Breast epithelium (tissue), 4 donors: Measurements from ENCODE around the gene CACNA1B. TPM values are rescaled to one million over a fixed set of nuclear protein-coding genes. Genes with fewer than 3 reads are reported as not detected.

ENCODE experiments used
- DNase-seq, 2 donors: peaks; one replicate each; pipeline ENCODE4 v3.0.0-alpha.2; 2019; ENCODE audit warnings: low spot score in 2 of 2
- H3K27ac ChIP-seq, 2 donors: fragments of 200-600 bp; sonication (generic) in 1 of 2; one replicate each; pipeline ENCODE4 v1.5.1; 2016 to 2019; ENCODE audit warnings: mild to moderate bottlenecking in 1 of 2
- H3K27me3 ChIP-seq, 2 donors: fragments of 200-600 bp; sonication (generic) in 1 of 2; one replicate each; pipeline versions ENCODE4 v1.5.1 to v1.6.0; 2017 to 2019; ENCODE audit warnings: control low read depth in 1 of 2, mild to moderate bottlenecking in 1 of 2
- H3K36me3 ChIP-seq: fragments of 200-600 bp; one replicate; pipeline ENCODE4 v1.5.1; 2019
- H3K4me1 ChIP-seq, 2 donors: fragments of 200-600 bp; sonication (generic); one replicate each; pipeline ENCODE4 v1.5.1; 2016 to 2019; ENCODE audit warnings: control low read depth in 1 of 2
- H3K4me3 ChIP-seq, 3 donors: fragments of 200-600 bp; sonication (generic); 1 replicate in 2 of 3; 2 replicates in 1 of 3; pipeline ENCODE4 v1.5.1; 2016 to 2019; ENCODE audit warnings: mild to moderate bottlenecking in 3 of 3, moderate library complexity in 2 of 3
- H3K9me3 ChIP-seq, 2 donors: fragments of 200-600 bp; sonication (generic) in 1 of 2; one replicate each; pipeline ENCODE4 v1.5.1; 2016 to 2019; ENCODE audit warnings: control low read depth in 1 of 2
- POLR2A ChIP-seq: fragments of 450-650 bp; IDR thresholded peaks from one replicate; pipeline ENCODE4 v1.6.1; 2016; ENCODE audit warnings: antibody characterized with exemption, mild to moderate bottlenecking, moderate library complexity
- POLR2AphosphoS5 ChIP-seq, 3 donors: sonication (generic); formaldehyde crosslinking; IDR thresholded peaks; one replicate each; pipeline ENCODE4 v1.6.1; 2017; ENCODE audit warnings: antibody characterized with exemption in 3 of 3
- intact Hi-C: fragments of 100-400 bp; cut with DNase I; formaldehyde crosslinking; loops from one replicate; pipeline ENCODE4 v1.15.1; 2023; ENCODE audit warnings: low total_unique reads
- total RNA-seq, 3 donors: library from RNA; depleted of rRNA; stranded (reverse); fragments of >200 nt; gene quantifications; one replicate each; pipeline ENCODE4 v1.1.0, GENCODE V29; 2016
- TF ChIP-seq, protein P1 (sequence below), 3 donors: fragments of 450-650 bp; IDR thresholded peaks; one replicate each; pipeline ENCODE4 v1.5.1; 2016 to 2017; ENCODE audit warnings: antibody characterized with exemption in 3 of 3, mild to moderate bottlenecking in 3 of 3, moderate library complexity in 3 of 3

The CACNA1B gene
- total RNA-seq, 3 donors from 2014 or later, result under 0.01 TPM; not detected in 2

GRCh38 chr9:137948642-137949041 lies 71.1 kb downstream of the CACNA1B start:
- TF ChIP-seq POLR2A (no peak), POLR2AphosphoS5 (IDR thresholded peaks at IDR 0.05) (no peak)
- TF ChIP-seq, protein P1, sequence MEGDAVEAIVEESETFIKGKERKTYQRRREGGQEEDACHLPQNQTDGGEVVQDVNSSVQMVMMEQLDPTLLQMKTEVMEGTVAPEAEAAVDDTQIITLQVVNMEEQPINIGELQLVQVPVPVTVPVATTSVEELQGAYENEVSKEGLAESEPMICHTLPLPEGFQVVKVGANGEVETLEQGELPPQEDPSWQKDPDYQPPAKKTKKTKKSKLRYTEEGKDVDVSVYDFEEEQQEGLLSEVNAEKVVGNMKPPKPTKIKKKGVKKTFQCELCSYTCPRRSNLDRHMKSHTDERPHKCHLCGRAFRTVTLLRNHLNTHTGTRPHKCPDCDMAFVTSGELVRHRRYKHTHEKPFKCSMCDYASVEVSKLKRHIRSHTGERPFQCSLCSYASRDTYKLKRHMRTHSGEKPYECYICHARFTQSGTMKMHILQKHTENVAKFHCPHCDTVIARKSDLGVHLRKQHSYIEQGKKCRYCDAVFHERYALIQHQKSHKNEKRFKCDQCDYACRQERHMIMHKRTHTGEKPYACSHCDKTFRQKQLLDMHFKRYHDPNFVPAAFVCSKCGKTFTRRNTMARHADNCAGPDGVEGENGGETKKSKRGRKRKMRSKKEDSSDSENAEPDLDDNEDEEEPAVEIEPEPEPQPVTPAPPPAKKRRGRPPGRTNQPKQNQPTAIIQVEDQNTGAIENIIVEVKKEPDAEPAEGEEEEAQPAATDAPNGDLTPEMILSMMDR (IDR thresholded peaks at IDR 0.05), result no peak
- Histone ChIP-seq H3K27me3 (peaks cover 0 to 10% of the 10 kb centered on the region in 2 donors), H3K27ac (no peak overlapping the region), H3K9me3 (peaks cover 4 to 33% of the 10 kb centered on the region in 2 donors), H3K4me3 (no peak overlapping the region), H3K4me1 (no peaks in the 10 kb centered on the region), H3K36me3 (no peaks in the 10 kb centered on the region)
- DNase-seq, result no peak
- intact Hi-C loops, result no loop called here

DNA sequence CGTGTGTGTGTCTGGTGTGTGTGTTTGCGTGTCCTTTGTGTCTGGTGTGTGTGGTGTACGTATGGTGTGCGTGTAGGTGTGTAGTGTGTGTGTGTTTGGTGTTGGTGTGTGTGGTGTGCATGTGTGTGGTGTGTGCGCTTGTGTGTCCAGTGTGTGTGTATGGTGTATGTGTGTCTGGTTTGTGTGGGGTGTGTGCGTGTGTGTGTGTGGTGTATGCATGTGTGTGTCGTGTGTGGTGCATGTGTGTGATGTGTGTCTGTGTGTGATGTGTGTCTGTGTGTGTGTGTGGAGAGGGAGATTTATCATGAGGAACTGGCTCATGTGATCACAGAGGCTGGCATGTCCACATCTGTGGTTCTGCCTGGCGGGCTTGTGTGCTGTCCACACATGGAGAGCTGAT lies 71.7 kb downstream of the CACNA1B start:
- no peaks in the 10 kb centered on the region for H3K4me1 ChIP-seq
- TF ChIP-seq POLR2A (no peak), POLR2AphosphoS5 (IDR thresholded peaks at IDR 0.05) (no peak)
- TF ChIP-seq, protein P1 (IDR thresholded peaks at IDR 0.05), result no peak

DNA sequence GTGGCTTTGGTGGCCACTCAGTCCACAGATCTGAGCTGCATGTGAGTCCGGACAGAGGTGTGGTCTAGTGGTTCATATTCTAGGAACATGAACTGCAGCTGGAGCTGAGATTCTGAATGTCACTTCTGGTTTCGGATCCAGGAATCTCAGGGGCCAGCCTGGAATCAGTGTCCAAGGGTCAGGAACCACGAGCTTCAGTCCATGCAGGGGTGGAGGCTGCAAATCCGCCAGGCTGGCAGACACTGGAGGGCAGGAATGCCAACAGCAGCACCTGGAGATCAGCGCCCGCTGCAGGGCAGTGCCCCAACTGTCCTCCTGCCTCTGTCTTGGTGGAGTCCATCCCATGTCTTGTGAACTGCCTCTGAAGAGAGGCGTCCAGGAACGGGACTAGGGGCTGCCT lies 73.5 kb downstream of the CACNA1B start:
- Histone ChIP-seq H3K9me3 (peaks cover 0 to 10% of the 10 kb centered on the region in 2 donors), H3K4me1 (no peaks in the 10 kb centered on the region), H3K27me3 (peaks cover 0 to 10% of the 10 kb centered on the region in 2 donors), H3K36me3 (no peaks in the 10 kb centered on the region), H3K27ac (no peak overlapping the region), H3K4me3 (no peak overlapping the region)
- no peak for TF ChIP-seq POLR2AphosphoS5 (IDR thresholded peaks at IDR 0.05)
- TF ChIP-seq, protein P1 (IDR thresholded peaks at IDR 0.05), result no peak
- no peak for TF ChIP-seq POLR2A
- intact Hi-C loops, result no loop called here
- DNase-seq, result no peak

More for the DNA sequence above, 71.7 kb downstream of the CACNA1B start:
- Histone ChIP-seq H3K9me3 (peaks cover 4 to 27% of the 10 kb centered on the region in 2 donors), H3K36me3 (no peaks in the 10 kb centered on the region), H3K4me3 (no peak overlapping the region), H3K27me3 (peaks cover 0 to 10% of the 10 kb centered on the region in 2 donors), H3K27ac (no peak overlapping the region)
- intact Hi-C loops, result no loop called here
- no peak for DNase-seq

- no peaks in the 10 kb centered on the region for H3K4me1 ChIP-seq
- intact Hi-C loops, result no loop called here
- DNase-seq, result no peak
- H3K36me3 ChIP-seq, result no peaks in the 10 kb centered on the region
- peaks cover 0 to 3% of the 10 kb centered on the region in 2 donors for H3K9me3 ChIP-seq
- TF ChIP-seq, protein P1 (IDR thresholded peaks at IDR 0.05), result no peak
- TF ChIP-seq POLR2AphosphoS5 (IDR thresholded peaks at IDR 0.05), result no peak
- no peak for TF ChIP-seq POLR2A
- H3K4me3 ChIP-seq, result no peak overlapping the region
- peaks cover 0 to 10% of the 10 kb centered on the region in 2 donors for H3K27me3 ChIP-seq
- H3K27ac ChIP-seq, result no peak overlapping the region
Observed at GRCh38 chr9:137951597-137952490, 74.3 kb downstream of the CACNA1B start.

- H3K36me3 ChIP-seq, result no peaks in the 10 kb centered on the region
- no peak overlapping the region for H3K4me3 ChIP-seq
- TF ChIP-seq, protein P1 (IDR thresholded peaks at IDR 0.05), result no peak
- TF ChIP-seq POLR2AphosphoS5 (IDR thresholded peaks at IDR 0.05) (no peak), POLR2A (no peak)
- intact Hi-C loops, result no loop called here
- H3K27me3 ChIP-seq, result peaks cover 0 to 10% of the 10 kb centered on the region in 2 donors
- H3K9me3 ChIP-seq, result no peaks in the 10 kb centered on the region
- H3K27ac ChIP-seq, result no peak overlapping the region
- DNase-seq, result no peak
- no peaks in the 10 kb centered on the region for H3K4me1 ChIP-seq
Observed at GRCh38 chr9:137952976-137953666, 75.5 kb downstream of the CACNA1B start.
